DMS153 treated with DMSO at 0.1 percent for 48 hours (cell line): ENCODE measurements around the gene CCNT2.
"Not testable (repeated sequence)": the region's sequence is repeated elsewhere in the genome, so short reads cannot be mapped to it uniquely, and the experiment has no call there.

Experiments used
- DNase-seq: peaks from one replicate; lab custom pipeline; 2025; ENCODE audit not compliant: unreplicated experiment; lab: John Stamatoyannopoulos, UW

CCNT2 gene

GRCh38 chr2:134973241-134974138 lies 54.9 kb downstream of the CCNT2 start:
- DNase-seq: no peak

GRCh38 chr2:134975281-134976009 lies 56.8 kb downstream of the CCNT2 start:
- no peak for DNase-seq

GRCh38 chr2:134976074-134976702 lies 57.6 kb downstream of the CCNT2 start:
- DNase-seq: no peak

- not testable (repeated sequence) for DNase-seq
Measured at GRCh38 chr2:134977104-134977503, 58.5 kb downstream of the CCNT2 start.

- DNase-seq: no peak
Measured at GRCh38 chr2:134979221-134979620, 60.6 kb downstream of the CCNT2 start.

- no peak for DNase-seq
Measured at GRCh38 chr2:134980639-134981038, 62.0 kb downstream of the CCNT2 start.

- no peak for DNase-seq
Measured at GRCh38 chr2:134982603-134983002, 64.0 kb downstream of the CCNT2 start.

- DNase-seq: no peak
Measured at GRCh38 chr2:134985061-134985460, 66.4 kb downstream of the CCNT2 start.

GRCh38 chr2:134988994-134989605 lies 70.5 kb downstream of the CCNT2 start:
- DNase-seq: peak; percentile 6

- DNase-seq: no peak
Measured at GRCh38 chr2:134999521-134999920, 80.9 kb downstream of the CCNT2 start.

GRCh38 chr2:135002836-135003235 lies 84.2 kb downstream of the CCNT2 start:
- no peak for DNase-seq

GRCh38 chr2:135004005-135004746 lies 85.6 kb downstream of the CCNT2 start:
- peak; percentile 40 for DNase-seq

- DNase-seq: no peak
Measured at GRCh38 chr2:135005753-135006152, 87.1 kb downstream of the CCNT2 start.
